ENCODE measurements around the gene NEUROD4.
A peak's percentile ranks its signal among the peaks of the same experiment; 100 is the strongest.

Gene NEUROD4

DNA sequence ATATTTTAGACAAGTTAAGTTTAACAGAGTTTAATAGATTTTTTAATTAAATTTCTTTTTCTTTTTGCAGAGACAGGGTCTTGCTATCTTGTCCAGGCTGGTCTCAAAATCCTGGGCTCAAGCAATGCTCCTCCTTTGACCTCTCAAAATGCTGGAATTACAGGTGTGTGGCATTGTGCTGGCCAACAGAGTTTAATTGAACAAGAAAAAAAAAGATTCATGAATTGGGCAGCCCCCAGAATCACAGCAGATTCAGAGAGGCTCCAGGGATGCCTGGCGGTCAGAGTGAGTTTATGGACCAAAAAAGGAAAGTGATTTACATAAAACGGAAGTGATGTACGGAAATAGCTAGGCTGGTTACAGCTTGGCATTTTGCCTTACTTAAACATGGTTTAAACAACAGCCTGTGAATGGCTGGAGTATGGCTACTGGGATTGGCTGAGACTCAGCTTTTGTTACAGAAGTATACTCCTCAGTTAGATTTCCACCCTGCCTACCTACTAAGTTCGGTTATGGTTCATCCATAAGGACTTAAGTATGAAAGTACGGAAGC lies 20.7 kb upstream of the NEUROD4 start:
- no peak for DNase-seq

DNA sequence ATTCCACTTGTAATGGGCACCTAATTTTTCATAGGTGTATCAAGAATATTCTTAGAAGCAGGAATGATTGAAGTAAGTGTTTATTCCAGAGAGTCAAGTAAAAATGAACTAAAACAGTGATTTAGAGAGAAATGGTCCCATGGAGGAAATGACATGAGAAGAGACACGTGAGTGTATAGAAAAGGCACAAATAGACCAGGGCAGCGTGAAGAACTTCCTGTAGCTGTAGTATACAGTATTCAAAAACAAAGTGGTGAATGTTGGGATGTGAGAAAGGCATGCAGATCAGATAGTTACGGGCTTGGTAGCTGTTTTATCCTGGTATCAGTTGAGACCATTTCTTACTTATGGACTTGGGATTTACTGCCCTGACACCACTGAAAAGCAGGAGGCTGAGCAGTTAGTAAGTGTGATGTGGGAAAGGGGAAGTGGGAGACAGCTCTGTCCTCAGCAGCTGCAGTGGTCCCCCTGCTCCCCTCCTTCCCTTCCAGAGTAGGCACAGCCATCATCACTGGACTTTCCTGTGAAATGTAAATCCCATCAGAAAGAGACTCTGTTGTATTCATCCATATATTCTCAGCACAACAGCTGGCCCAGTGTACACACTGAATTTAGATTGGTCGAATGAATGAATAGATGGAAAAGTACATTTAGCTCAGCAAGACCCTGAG lies 18.4 kb upstream of the NEUROD4 start:
- DNase-seq, result no peak

DNA sequence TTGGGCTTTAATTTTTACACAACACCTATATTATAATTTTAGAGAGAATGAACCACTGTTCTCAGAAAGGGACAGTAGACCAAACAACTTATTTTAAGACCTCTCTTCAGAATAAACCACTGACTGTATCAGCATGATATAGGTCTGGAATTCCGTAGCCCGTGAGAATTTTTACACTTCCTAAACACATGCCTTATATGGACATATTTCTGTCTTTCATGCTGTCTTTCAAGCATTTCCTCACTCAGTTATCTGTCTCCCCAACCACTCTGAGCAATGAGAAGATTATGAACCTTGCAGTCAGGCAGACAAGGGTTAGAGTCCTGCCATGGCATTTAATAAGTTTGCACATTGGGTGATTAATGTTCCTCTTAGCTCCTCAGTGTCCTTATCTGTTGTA lies 17.4 kb upstream of the NEUROD4 start:
- no peak for DNase-seq

DNA sequence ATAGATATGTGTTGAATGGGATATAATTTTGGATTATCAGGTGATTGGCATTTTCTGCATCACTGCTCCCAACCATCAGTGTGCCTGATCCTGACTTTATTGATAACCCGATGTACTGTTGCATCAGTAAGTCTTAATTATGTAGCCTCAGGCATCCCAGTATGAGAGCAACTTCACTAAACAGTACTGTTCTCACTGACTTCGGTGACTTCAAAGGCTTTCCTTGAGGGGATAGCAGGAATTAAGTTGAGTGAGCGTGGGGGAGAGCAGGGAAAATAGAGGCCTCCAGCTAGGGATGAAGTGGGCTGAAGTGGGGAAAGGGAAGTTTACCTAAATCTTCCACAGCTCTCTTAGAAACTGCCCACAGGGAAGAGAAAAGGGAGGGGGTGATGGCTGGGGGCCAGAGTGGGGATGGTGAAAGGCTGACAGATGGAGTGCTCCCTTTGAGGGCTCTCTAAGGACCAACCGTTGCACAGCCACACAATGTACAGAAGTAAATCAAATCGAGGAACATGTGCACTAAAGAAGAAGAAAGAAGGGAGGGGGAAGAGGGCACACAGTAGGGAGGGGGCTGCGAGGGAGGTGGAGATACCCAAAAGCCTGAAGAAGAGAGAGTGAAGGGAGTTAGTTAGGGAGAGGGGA lies 10.7 kb upstream of the NEUROD4 start:
- peak; percentile 49 for DNase-seq

DNA sequence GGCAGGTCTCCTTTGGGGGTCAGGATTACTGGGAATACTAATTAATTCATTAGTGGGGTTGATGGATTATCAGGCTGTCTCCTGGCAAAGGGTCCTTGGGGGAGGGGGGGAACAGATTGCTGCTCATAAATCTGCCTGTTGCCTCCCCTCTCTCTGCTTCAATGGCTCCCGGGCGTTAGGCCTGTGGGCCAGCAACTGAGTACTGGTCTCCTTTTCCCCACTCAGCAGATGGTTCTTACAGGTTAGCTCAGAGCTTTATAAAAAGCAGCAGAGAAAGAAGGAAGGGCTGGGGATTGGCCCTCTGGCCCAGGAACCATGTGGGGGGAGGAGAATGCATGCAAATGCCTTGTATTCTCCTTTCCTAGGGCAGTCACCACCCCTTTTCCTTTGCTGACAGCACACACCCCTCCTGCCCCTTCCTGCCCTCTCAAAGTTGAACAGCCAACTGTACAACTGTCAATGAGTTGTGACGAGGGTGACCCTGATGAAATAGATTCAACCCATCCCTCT lies 2.3 kb upstream of the NEUROD4 start:
- DNase-seq, result no peak

DNA sequence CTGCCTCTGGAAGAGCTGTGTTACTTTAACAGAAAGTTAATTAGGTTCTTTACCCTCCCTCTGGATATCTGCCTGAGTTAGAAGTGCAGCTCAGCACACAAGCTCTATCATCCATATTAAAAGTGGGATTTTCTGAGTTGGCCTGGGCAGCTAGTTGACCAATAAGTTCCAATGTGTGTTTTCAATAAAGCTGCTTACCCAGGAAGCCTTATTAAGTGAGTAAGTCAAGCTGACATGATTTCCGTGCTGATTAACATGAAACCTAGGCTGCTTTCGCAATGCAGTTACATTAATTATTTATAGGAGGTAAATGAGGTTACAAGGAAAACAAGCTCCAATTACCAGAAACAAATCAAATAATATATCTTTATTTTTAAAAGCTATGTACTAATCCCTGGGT lies 4.8 kb downstream of the NEUROD4 start:
- DNase-seq, result no peak

DNA sequence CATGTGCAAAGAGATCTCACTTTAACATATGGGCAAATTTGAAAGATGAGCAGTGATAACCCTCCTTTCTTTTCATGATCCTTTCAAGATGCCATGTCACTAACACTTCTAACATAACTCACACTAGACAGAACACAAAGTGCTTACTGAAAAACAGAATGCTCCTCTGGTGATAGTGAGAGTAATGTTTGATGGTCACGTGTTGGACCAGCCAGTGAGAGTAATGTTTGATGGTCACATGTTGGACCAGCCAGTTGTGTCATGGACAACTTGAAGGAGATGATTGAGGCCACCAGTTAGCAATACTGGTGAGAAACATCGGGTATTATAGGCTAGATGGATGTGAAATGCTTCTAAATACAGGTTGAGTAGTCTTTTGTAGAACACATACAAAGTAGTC lies 5.7 kb downstream of the NEUROD4 start:
- no peak for DNase-seq

DNA sequence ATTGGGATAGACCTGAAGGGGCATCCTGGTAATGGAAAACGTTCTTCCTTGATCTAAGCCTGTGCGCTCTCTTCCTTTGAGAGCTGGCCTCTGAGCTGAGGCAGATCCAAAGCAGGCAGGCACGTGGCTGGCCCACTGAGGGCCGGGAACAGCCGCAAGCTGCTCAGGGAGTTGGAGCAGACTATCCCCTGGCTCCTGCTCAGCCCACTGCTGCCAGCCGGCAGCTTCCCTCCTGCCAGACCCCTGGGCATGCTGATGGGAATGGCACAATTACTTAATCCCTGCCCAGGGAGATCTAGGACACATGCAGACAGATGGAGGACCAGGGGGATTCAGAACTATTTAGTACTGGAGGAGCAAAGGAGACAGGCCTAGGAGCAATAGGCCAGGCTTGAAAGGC lies 14.4 kb downstream of the NEUROD4 start:
- no peak for DNase-seq

DNA sequence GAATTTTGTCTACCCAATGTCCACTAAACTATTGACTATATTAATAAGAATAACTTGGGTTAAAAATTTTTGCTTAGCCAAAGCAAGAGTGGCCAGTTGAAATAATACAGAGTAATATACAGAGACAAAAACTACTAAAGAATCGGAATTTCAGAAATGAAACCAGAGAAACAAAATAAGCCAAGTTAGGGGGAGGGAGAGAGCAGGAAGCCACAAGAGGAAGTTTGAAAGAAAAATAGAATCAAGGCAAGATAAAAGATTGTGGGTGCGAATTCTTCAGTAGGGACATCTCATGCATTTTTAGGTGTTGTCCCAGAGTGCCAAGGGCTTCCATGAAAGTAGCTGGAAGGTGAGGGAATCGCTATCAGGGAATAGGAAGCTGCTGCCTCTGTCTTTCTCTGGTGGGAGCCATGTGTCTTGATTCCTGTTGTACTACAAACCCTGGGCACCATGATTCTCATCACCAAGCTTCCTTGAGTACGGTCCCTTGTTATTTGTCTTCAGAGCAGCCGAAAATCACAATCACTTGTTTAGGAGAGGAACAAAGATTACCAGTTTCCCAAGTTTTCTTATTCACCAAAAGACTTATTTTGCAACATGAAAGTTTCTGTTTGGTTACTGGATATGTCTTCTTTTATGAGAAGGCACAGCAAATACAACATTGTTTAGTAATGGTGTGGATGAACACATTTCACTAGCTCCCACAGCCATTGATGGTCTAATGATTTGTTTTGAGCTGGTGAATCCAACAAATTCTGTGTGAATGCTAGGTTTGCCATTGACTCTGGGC lies 16.7 kb downstream of the NEUROD4 start:
- no peak for DNase-seq

DNA sequence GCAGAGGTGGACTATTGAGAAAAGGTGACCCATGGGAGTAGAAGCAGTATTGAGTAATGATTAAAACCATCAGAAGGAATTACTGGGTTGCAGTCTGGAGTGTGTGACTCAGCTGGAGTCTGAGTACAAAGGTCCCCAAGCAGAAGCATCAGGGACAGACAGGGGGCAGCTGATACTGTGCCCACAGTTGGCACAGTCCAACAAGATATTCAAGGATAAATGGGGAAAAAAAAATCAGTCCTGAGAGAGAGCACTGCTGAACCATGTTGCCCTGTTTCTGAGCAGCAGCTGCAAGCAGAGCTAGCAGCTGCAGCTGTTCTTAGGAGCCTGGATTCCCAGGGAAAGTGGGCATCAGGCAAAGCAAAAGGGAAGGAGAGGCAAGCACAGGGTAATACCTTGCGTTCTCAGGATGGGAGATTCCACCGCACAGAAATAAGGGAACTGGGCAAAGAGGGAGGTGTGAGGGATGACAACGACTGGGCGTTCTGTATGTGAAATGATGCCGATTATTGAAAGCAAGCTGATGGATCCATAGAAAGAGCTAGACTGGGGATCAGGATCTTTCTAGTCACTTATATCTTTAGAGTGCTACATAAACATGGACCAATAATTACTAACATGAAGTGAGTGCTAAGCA lies 17.7 kb downstream of the NEUROD4 start:
- no peak for DNase-seq

DNA sequence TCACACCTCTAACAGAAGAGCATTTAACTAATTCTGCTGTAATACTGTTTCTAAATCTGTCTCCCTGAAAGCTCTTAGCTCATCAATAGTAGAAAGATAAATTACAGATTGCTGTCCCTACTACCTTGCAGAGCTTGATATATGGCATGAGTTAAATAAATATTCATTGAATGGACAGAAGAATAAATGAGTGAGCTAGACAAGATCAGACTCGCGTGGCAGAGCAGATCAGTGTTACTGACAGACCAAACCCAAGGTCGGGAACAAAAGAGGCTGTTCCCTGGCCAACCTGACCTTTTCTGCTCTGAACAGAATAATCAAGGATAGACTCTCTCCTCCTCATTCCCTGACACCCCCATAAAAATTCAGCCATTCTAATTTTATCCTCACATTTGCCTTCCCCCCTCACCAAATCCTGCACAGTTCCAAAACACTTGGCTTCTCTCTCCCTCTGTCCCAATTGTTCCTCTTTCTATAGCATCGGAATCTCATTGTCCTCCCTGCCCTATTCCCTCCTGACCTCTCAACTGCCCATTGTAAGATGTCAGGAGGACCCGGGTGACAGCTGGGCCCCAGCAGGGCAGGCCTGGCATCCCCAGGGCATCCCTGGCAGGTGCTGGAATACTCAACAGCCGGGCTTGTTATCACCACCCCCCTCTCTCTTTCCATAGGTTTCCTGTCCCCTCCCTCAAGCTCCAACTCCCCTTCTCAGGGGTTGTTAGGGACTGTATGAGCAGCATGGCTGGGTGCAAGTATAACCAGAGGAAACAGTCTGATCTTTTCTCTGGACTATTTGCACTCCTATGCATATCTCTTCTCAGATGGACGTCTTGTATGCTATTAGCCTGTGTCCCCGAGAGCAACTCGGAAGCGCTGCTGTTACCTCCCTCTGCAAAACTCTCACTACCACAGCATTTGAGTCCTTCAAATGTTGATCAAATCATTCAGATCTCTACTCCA lies 19.9 kb downstream of the NEUROD4 start:
- DNase-seq, result no peak

DNA sequence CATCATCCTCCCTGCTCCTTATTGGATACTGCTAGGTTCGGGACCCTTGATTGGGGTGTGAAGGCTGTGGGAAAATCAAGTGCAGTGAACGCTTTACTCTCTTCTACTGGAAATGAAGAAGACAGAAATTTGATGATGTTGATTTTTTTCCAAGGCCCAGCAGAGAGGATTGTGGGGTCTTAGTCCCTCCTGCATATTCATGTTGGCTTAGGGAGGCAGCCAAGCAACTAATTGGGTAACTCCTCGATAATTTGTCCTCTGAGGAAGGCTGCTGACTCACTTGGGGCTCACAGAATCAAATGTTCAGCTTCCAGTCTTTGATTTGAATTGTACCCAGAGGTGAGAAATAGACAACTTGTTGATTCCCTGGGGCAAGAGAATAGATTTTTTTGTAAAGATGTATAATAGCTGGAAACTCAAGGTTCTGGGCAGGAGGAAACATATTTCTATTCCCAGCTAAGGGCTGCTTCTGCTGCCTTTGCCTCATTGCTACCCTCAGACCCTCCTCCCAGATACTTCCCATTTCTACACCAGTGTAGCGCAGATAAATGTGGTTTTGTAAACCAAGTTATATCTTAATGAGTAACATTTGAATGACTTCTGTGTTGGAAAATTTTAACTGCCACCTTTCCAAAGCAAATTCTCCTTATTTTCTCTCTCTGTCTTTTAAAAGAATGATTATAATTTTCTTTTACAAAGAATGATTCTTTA lies 21.7 kb downstream of the NEUROD4 start:
- DNase-seq, result no peak

DNA sequence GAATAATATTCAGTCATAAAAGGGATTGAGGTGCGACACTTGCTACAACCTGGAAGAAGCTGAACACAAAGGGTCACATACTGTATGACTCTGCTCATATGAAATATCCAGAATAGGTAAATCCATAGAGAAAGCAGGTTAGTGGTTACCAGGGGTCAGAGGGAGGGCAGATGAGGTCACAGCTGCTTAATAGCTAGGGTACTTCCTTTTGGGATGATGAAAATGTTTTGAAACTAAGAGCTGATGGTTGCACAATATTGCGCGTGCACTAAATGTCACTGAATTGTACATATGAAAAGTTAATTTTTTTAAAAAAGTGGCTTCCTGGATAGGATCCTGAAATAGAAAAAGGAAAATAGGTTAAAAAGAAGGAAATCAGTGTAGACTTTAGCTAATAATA lies 23.8 kb downstream of the NEUROD4 start:
- no peak for DNase-seq

DNA sequence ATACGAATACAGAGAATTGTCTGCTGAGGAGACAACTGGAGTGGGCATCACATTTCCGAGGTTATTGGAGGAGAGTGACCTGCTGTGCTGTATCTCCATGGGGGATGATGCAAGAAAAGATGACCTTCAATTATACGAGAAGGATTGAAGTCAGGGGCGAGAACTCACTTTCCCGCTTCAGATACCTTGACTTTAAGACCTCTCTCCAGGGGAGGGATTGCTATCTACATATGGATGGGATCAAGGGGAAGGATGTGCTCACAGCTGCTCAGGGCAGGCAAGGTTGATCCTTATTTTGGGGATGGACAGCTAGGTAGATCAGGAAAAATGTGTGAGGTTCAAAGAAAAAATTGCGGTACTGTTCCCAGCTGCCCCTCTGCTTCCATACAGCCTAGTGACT lies 24.4 kb downstream of the NEUROD4 start:
- DNase-seq, result no peak

DNA sequence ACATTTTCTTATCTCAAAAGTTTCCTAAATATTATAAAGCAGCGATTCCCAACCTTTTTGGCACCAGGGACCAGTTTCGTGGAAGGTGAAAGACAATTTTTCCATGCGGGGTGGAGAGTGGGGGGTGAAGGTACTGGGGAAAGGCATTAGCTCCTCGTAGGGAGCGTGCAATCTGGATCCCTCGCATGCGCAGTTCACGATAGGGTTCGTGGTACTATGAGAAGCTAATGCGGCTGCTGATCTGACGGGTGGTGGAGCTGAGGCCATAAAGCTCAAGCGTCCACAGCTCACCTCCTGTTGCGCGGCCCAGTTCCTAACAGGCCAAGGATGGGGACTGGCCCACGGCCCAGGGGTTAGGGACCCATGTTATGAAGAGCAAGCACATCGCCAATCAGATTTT lies 29.9 kb downstream of the NEUROD4 start:
- no peak for DNase-seq

DNA sequence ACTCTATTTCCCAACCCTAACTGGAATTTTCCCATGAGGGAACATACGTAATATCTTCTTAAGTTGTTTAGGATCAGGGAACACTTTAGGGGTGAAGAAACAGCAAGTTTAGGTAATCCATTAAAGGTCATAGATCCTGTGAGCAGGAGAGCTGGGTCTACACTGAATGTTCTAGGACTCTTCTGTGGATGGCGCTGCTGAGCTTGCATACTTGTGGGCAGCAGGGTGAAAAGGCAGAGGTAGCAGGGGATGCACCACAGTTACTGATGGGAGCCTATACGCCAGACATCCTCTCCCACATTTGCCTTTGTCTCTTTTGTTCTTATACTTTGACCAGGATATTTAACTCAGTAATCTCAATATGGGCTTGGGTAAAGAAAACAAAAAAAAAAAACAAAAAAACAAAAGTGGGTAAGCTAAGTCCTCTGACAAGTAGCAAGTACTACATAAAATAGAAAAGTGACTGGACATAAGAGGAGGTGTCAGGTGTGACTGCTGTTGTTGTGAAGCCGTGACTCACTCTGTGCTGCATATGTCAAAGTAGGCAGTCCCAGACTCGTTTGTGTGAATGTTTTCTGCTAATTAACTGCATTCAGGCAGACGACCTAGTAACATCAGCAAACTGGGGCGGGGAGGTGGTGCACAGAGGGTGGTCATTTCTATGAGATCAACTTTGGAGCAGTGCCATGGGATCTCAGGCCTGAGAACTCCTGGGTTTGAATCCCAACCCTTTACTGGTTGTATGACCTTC lies 31.6 kb downstream of the NEUROD4 start:
- DNase-seq, result no peak

DNA sequence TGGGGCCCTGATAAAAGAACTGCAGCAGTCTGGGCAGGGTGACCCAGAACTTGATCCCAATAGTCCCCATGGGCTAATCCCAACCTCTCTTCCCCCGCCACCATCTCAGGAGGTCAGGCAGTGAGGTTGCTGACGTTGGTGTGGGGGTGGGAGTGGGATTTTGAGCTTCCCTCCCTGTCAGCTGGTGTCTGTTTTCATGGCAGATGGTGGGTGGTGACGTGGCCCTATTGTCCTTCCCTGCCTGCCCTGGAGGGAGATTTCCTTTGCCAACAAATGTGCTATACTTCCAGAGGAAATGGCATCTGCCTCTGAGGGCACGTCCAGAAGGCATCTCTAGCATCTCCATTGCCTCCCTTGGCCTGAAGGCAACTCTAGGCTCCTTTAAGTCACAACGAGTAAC lies 37.7 kb downstream of the NEUROD4 start:
- peak; percentile 24 for DNase-seq

DNA sequence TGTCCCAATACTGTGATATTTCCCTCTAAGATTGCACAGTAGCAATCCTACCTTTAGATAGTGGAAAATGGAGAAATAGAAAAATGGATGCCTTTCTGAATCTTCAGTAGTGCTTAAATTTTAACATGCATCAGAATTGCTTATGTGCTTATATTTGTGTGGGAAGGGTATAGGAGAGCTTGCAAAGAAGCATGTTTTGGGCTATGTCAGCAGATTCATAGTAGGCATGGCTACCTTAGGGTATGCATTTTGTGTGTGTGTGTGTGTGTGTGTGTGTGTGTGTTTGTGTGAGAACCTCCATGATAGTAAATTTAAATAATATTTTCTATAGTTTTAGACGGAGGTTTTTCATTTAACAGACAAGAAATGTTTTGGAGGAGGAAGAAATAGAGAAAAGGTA lies 38.3 kb downstream of the NEUROD4 start:
- no peak for DNase-seq

DNA sequence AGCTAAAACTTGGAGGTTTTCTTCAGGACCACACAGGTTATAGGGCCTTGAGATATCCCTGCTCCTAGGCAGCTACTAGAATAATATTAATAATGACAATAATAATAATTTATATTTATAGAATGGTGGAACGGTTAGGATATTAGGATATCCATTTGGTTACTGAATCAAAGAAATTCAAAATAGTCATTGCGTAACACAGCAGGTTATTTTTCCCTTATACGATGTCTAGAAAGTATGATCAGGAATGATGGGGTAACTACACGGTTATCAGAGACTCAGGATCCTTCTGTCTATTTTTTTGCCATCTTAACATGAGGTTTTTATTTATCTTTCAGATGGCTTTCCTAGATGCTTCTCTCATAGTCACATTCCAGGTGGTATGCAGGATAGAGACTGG lies 39.0 kb downstream of the NEUROD4 start:
- DNase-seq, result no peak

DNA sequence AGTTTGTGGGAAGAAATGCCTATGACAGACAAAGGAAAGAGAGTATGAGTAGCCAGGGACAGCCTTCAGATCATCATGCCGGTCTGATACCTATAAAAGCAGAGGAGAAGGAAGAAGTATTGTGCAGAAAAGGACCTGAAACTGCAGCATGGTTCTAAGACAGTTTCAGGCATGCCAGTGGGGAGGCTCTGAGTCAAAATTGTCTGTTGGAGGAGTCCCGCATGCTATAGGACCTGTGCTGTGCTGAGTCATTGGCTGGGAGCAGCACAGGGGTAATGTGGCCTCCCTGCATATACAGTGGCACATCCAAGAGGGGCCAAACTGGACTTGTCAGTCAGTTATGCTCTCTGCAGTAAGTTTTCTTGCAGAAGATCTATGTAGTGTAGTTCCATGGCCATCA lies 40.7 kb downstream of the NEUROD4 start:
- no peak for DNase-seq

DNA sequence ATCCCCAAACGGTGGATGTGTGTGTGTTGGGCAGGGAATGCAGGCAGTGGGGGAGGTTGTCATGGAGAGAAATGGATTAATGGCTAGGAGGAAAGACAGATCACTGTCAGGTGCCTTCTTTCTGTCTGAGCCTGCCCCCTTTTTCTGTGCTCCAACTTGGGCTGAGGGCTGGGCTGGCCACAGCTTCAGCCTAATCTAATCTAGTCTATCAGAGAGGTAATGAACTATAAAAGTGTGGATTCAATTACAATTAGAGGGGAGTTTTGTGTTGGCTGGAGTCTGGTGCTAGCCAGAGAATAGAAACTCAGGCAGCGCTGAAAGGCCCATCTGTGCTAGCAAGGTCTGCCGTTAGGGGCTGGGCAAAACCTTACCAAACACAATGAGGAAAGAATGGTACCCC lies 41.2 kb downstream of the NEUROD4 start:
- no peak for DNase-seq
